OCI-LY7 (cell line): ENCODE measurements around the gene DNAJB1. TPM values are rescaled to one million over a fixed set of nuclear protein-coding genes. Genes with fewer than 3 reads are reported as not detected.

ENCODE experiments used
- BruUV-seq: library from RNA; stranded (reverse); fragments of 400-500 nt; replicated peaks from 2 replicates; lab custom pipeline; 2021; lab: Mats Ljungman, UMichigan
- CTCF ChIA-PET: fragments of 300-600 bp; sonication (Branson Sonifier 250); formaldehyde crosslinking; loops from one replicate; lab custom pipeline; 2022; ENCODE audit warnings: antibody characterized with exemption; ENCODE audit not compliant: unreplicated experiment; lab: Charles Lee
- POLR2A ChIA-PET: fragments of 300-600 bp; sonication (Branson Sonifier 250); formaldehyde crosslinking; loops from one replicate; lab custom pipeline; 2022; ENCODE audit warnings: antibody characterized with exemption; lab: Charles Lee
- DNase-seq: peaks from one replicate; pipeline ENCODE4 v3.0.0-alpha.2; 2015; ENCODE audit warnings: low spot score
- H2AFZ ChIP-seq: fragments of 200-600 bp; sonication (generic), shearing (Covaris generic); 2 replicates; pipeline ENCODE4 v1.6.1; 2014; ENCODE audit warnings: mild to moderate bottlenecking, antibody characterized with exemption, low read length, moderate library complexity
- H3K27ac ChIP-seq: fragments of 200-600 bp; sonication (generic); 2 replicates; pipeline ENCODE4 v1.5.1; 2014; ENCODE audit warnings: mixed run types, low read depth, mild to moderate bottlenecking, moderate library complexity, low read length, inconsistent platforms; ENCODE audit not compliant: poor library complexity, severe bottlenecking
- H3K36me3 ChIP-seq: fragments of 200-600 bp; sonication (generic); 2 replicates; pipeline ENCODE4 v1.6.1; 2014; ENCODE audit warnings: mild to moderate bottlenecking, antibody characterized with exemption, low read length, moderate library complexity, mixed read lengths; ENCODE audit not compliant: insufficient read depth
- H3K4me1 ChIP-seq: fragments of 200-600 bp; sonication (generic); 2 replicates; pipeline ENCODE4 v1.5.1; 2014; ENCODE audit warnings: mild to moderate bottlenecking, low read length; ENCODE audit not compliant: insufficient read depth, poor library complexity, severe bottlenecking
- H3K4me2 ChIP-seq: fragments of 200-600 bp; sonication (generic); 2 replicates; pipeline ENCODE4 v1.6.1; 2014; ENCODE audit warnings: mild to moderate bottlenecking, low read length
- H3K4me3 ChIP-seq: fragments of 200-600 bp; sonication (generic); 2 replicates; pipeline ENCODE4 v1.5.1; 2014; ENCODE audit warnings: mild to moderate bottlenecking, low read depth, low read length; ENCODE audit not compliant: poor library complexity, severe bottlenecking
- H3K79me2 ChIP-seq: fragments of 200-600 bp; sonication (generic); 2 replicates; pipeline ENCODE4 v1.6.1; 2016; ENCODE audit warnings: low read depth, mild to moderate bottlenecking, low read length, moderate library complexity, mixed read lengths; ENCODE audit not compliant: insufficient read depth
- H3K9me2 ChIP-seq: fragments of 200-600 bp; sonication (generic); 2 replicates; pipeline ENCODE4 v1.6.1; 2016; ENCODE audit warnings: mild to moderate bottlenecking, low read length, mixed read lengths; ENCODE audit not compliant: insufficient read depth
- H3K9me3 ChIP-seq: fragments of 200-600 bp; sonication (generic); 2 replicates; pipeline ENCODE4 v1.6.1; 2014; ENCODE audit warnings: mild to moderate bottlenecking, mixed run types, low read length, mixed read lengths
- H4K20me1 ChIP-seq: fragments of 200-600 bp; sonication (generic); 2 replicates; pipeline ENCODE4 v1.6.1; 2014; ENCODE audit warnings: mild to moderate bottlenecking, antibody characterized with exemption, low read length, moderate library complexity, mixed read lengths; ENCODE audit not compliant: insufficient read depth
- CTCF ChIP-seq: fragments of 200-600 bp; sonication (generic); conservative IDR thresholded peaks from 2 replicates; pipeline ENCODE4 v1.5.1; 2014; ENCODE audit warnings: mild to moderate bottlenecking, antibody characterized with exemption, low read length, moderate library complexity, mixed read lengths
- EZH2phosphoT487 ChIP-seq: fragments of 200-600 bp; sonication (generic); IDR thresholded peaks from 2 replicates; pipeline ENCODE4 v1.6.1; 2018; ENCODE audit warnings: low read depth, borderline replicate concordance, mild to moderate bottlenecking, mixed run types, antibody characterized with exemption, low read length, moderate library complexity, mixed read lengths
- intact Hi-C: fragments of 100-400 bp; cut with micrococcal nuclease; formaldehyde crosslinking; loops from one replicate; pipeline ENCODE4 v1.10.0; 2022; ENCODE audit not compliant: unreplicated experiment
- total RNA-seq, 2 experiments: library from RNA; depleted of rRNA in 1 of 2; stranded (reverse); fragments of >200 nt in 1 of 2; shearing (Covaris generic) in 1 of 2; gene quantifications; 2 replicates each; pipeline ENCODE4 v1.2.3, GENCODE V29; 2014 to 2022

Gene DNAJB1
- total RNA-seq, 2 experiments from 2014 or later: 63.7 to 76.7 TPM

DNA sequence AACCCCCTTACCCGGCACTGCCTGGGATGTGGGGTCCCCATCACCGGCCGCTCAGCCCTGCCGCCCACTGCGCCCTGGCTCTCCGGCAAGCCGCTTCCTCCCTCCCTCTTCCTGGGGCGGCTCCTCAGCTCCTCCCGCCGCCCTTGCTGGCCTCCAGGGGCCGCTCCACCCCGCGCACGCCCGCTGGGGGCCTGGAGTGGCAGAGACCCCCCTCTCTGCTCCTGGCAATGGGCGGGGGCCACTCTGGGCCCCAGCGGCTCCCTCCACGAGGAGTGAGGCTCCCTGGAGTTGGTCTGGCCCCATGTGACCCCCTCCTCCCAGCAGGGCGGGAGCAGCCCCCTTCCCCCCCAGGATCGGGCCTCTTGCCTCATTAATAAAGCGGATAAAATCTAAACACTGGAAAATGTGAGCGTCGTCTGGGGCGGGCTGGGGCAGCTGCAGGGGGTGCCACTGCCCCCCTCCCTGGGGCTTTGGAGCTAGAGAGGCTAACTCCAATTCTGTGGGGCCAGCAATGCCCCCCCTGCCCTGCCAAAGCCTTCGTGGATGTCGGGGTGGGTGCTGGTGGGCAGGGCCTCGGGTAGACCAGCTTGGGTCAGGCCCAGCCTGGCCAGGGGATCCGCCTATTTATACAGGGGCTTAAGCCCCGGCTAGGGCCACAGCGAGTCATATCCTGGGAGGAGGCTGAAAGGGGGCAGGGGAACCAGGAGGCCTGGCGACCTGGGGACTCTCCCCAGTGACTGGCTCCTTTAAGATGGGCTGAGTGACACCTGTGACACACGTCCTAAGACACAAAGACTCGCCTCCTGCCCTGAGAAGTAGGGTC is 42.7 kb downstream of the DNAJB1 start, which contains the start of gene PTGER1:
TSS of gene PTGER1 (minus strand) at position 104 of the 823 bp plus-strand sequence. CDS start 1,034 bp downstream, outside the sequence.
- H3K4me1 ChIP-seq: no peaks in the 10 kb centered on the region
- H2AFZ ChIP-seq: no peak within 1 kb of the TSS
- intact Hi-C loops: no loop called here
- POLR2A ChIA-PET: no interaction called here
- no peak within 1 kb of the TSS for H3K4me2 ChIP-seq
- no peaks in the 10 kb centered on the region for H3K79me2 ChIP-seq
- no peak for DNase-seq
- H3K36me3 ChIP-seq: peaks cover 16% of the 10 kb centered on the region; the same call in 1 of the 2 replicates
- BruUV-seq: no TSS peak
- no peak within 1 kb of the TSS for H3K27ac ChIP-seq
- no peaks in the 10 kb centered on the region for H4K20me1 ChIP-seq
- no peak within 1 kb of the TSS for H3K4me3 ChIP-seq
- CTCF ChIA-PET: no interaction called here
- TF ChIP-seq CTCF: peak; percentile 46; the same call in 1 of the 2 replicates
- TF ChIP-seq EZH2phosphoT487: no peak
- H3K9me3 ChIP-seq: no peaks in the 10 kb centered on the region
- no peaks in the 10 kb centered on the region for H3K9me2 ChIP-seq

GRCh38 chr19:14474827-14475226 is 43.4 kb downstream of the DNAJB1 start:
- no peak for DNase-seq

More at GRCh38 chr19:14474827-14475226, 43.4 kb downstream of the DNAJB1 start:
- intact Hi-C loops: no loop called here
- H2AFZ ChIP-seq: no peak overlapping the region
- ChIA-PET CTCF (no interaction called here), POLR2A (no interaction called here)
- H3K9me2 ChIP-seq: no peaks in the 10 kb centered on the region
- H3K36me3 ChIP-seq: peaks cover 22% of the 10 kb centered on the region; the same call in 1 of the 2 replicates
- no peak overlapping the region for H3K27ac ChIP-seq
- no TSS peak for BruUV-seq
- H3K79me2 ChIP-seq: no peaks in the 10 kb centered on the region
- no peaks in the 10 kb centered on the region for H3K4me1 ChIP-seq
- H3K4me2 ChIP-seq: no peak overlapping the region
- H3K9me3 ChIP-seq: no peaks in the 10 kb centered on the region
- H3K4me3 ChIP-seq: no peak overlapping the region
- no peaks in the 10 kb centered on the region for H4K20me1 ChIP-seq
- no peak for TF ChIP-seq CTCF
